Activated CD4-positive, alpha-beta memory T cell treated with anti-CD3 and anti-CD28 coated beads, Interleukin-2, amount 10 ng/mL, durations not matched to agents 7 days and 5 days (primary cell): ENCODE results near the gene COX19. TPM values are rescaled to one million over a fixed set of nuclear protein-coding genes. Genes with fewer than 3 reads are reported as not detected.

Experiments
- CTCF ChIA-PET: fragments of 350-600 bp; sonication (Branson Sonifier 250); formaldehyde crosslinking; loops from one replicate; lab custom pipeline; 2021; ENCODE audit warnings: antibody characterized with exemption, inconsistent platforms; lab: Charles Lee
- POLR2A ChIA-PET: fragments of 350-600 bp; sonication (Branson Sonifier 250); formaldehyde crosslinking; loops from one replicate; lab custom pipeline; 2021; ENCODE audit warnings: antibody characterized with exemption; lab: Charles Lee
- DNase-seq: peaks from one replicate; pipeline ENCODE4 v3.0.0-alpha.2; 2020
- H3K27ac Mint-ChIP-seq: one replicate; pipeline ENCODE4 v1.8.0; 2021; ENCODE audit warnings: mild to moderate bottlenecking, mixed read lengths
- H3K27me3 Mint-ChIP-seq: one replicate; pipeline ENCODE4 v1.8.0; 2021; ENCODE audit warnings: mixed read lengths
- H3K36me3 Mint-ChIP-seq: one replicate; pipeline ENCODE4 v1.8.0; 2021; ENCODE audit warnings: low read depth, mixed read lengths
- H3K4me1 Mint-ChIP-seq: one replicate; pipeline ENCODE4 v1.8.0; 2021; ENCODE audit warnings: mixed read lengths
- H3K4me3 Mint-ChIP-seq: one replicate; pipeline ENCODE4 v1.8.0; 2021; ENCODE audit warnings: mild to moderate bottlenecking, mixed read lengths
- H3K9me3 Mint-ChIP-seq: one replicate; pipeline ENCODE4 v1.8.0; 2021; ENCODE audit warnings: mixed read lengths
- total RNA-seq, 2 experiments: library from RNA; stranded (reverse); gene quantifications; one replicate each; pipeline ENCODE4 v1.2.3, GENCODE V29; 2021

Gene COX19
- total RNA-seq, 2 experiments from 2014 or later = 17.4 to 18.2 TPM

DNA sequence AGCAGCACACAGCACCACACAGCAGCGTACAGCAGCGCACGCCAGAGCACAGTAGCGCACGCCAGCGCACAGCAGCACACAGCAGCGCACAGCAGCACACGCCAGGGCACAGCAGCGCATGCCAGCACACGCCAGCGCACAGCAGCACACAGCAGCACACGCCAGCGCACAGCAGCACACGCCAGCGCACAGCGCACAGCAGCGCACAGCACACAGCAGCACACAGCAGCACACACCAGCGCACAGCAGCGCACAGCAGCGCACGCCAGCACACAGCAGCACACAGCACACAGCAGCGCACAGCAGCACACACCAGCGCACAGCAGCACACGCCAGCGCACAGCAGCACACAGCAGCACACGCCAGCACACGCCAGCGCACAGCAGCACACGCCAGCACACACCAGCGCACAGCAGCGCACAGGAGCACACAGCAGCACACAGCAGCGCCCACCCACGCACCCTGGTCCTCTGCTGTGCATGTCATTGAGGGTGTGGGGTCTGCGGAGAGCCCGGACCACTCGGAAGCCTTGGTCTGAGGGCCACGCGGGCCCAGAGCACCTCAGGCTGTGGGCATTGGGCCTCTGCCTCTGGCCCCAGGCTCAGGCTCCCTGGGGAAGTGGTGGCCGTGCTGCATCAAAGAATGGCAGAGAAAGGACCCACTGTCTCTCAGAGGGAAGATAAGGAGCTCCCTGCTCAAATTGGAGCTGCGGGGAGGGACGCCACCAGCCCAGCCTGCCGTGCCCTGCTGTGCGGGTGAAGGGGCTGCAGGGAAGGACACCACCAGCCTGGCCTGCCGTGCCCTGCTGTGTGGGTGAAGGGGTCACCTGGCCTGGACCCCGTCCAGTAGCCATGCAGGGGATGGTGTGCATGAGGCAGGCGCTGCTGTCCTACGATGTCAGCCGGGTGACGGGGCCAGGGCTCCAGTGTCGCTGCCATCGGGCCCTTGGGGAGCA lies 41.5 kb upstream of the COX19 start:
- Mint-ChIP-seq H3K9me3 (peaks cover 5% of the 10 kb centered on the region), H3K4me1 (peaks cover 7% of the 10 kb centered on the region), H3K27me3 (no peaks in the 10 kb centered on the region), H3K36me3 (peaks cover 9% of the 10 kb centered on the region), H3K4me3 (no peak overlapping the region), H3K27ac (no peak overlapping the region)
- ChIA-PET POLR2A (no interaction called here), CTCF (no interaction called here)
- DNase-seq = no peak

- H3K27ac Mint-ChIP-seq = no peak overlapping the region
- peaks cover 13% of the 10 kb centered on the region for H3K4me1 Mint-ChIP-seq
Observed at GRCh38 chr7:1015196-1016121, 40.1 kb upstream of the COX19 start.

GRCh38 chr7:1014681-1015080 lies 39.3 kb upstream of the COX19 start:
- no peaks in the 10 kb centered on the region for H3K27me3 Mint-ChIP-seq
- DNase-seq = no peak
- H3K36me3 Mint-ChIP-seq = peaks cover 4% of the 10 kb centered on the region
- H3K9me3 Mint-ChIP-seq = no peaks in the 10 kb centered on the region
- H3K27ac Mint-ChIP-seq = no peak overlapping the region
- ChIA-PET CTCF (interaction anchor here (0.9 kb wide), 1 partner anchor 22 kb away, joined by 3 read pairs; no protein-coding TSS in a partner anchor), POLR2A (no interaction called here)
- H3K4me3 Mint-ChIP-seq = no peak overlapping the region
- peaks cover 13% of the 10 kb centered on the region for H3K4me1 Mint-ChIP-seq

More at GRCh38 chr7:1015196-1016121, 40.1 kb upstream of the COX19 start:
- no peak for DNase-seq
- CTCF ChIA-PET = no interaction called here
- Mint-ChIP-seq H3K36me3 (peaks cover 4% of the 10 kb centered on the region), H3K4me3 (no peak overlapping the region), H3K9me3 (no peaks in the 10 kb centered on the region), H3K27me3 (no peaks in the 10 kb centered on the region)
- POLR2A ChIA-PET = no interaction called here

DNA sequence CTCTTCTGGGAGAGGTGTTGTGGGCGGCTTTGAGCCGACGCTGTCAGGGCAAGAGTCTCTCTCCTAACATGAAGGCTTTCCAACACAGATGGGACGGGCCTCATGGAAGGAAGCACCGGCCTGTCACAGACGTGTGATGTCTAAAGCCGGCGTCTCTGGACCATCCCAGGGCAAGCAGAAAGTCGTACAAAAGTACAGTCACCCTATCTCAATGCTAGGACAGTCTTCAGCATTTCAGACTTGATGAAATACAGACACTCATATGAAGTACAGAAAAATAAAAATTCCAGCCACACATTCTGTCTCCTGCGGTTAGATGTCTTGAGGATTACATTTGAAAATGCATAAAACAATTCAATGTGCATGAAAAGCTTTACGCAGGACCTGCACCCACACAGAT lies 38.2 kb upstream of the COX19 start:
- POLR2A ChIA-PET = no interaction called here
- H3K4me1 Mint-ChIP-seq = peaks cover 13% of the 10 kb centered on the region
- CTCF ChIA-PET = interaction anchor here (0.9 kb wide), 1 partner anchor 21 kb away, joined by 3 read pairs; no protein-coding TSS in a partner anchor
- no peak for DNase-seq
- H3K27ac Mint-ChIP-seq = no peak overlapping the region
- H3K27me3 Mint-ChIP-seq = no peaks in the 10 kb centered on the region
- H3K36me3 Mint-ChIP-seq = peaks cover 11% of the 10 kb centered on the region
- no peak overlapping the region for H3K4me3 Mint-ChIP-seq
- H3K9me3 Mint-ChIP-seq = peaks cover 2% of the 10 kb centered on the region

DNA sequence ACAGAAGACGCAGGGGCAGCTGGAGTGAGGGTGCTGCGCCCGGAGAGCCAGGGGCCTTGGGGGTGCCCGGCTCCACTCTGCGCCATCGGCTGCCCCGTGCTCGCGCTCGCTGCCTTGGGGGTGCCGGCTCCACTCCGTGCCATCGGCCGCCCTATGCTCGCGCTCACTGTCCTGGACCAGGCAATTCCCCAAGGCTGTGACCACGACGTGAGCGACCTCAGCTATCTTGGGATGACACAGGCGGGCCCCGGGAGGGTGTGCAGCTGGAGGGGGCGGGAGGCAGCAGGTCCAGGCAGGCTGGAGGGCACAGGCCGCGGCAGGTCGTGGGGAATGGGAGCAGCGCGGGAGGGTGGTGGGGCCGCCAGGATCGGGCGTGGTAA lies 37.4 kb upstream of the COX19 start:
- Mint-ChIP-seq H3K27me3 (no peaks in the 10 kb centered on the region), H3K4me3 (no peak overlapping the region), H3K4me1 (peaks cover 5% of the 10 kb centered on the region), H3K9me3 (peaks cover 3% of the 10 kb centered on the region), H3K27ac (no peak overlapping the region), H3K36me3 (peaks cover 9% of the 10 kb centered on the region)
- DNase-seq = no peak
- ChIA-PET CTCF (no interaction called here), POLR2A (no interaction called here)

DNA sequence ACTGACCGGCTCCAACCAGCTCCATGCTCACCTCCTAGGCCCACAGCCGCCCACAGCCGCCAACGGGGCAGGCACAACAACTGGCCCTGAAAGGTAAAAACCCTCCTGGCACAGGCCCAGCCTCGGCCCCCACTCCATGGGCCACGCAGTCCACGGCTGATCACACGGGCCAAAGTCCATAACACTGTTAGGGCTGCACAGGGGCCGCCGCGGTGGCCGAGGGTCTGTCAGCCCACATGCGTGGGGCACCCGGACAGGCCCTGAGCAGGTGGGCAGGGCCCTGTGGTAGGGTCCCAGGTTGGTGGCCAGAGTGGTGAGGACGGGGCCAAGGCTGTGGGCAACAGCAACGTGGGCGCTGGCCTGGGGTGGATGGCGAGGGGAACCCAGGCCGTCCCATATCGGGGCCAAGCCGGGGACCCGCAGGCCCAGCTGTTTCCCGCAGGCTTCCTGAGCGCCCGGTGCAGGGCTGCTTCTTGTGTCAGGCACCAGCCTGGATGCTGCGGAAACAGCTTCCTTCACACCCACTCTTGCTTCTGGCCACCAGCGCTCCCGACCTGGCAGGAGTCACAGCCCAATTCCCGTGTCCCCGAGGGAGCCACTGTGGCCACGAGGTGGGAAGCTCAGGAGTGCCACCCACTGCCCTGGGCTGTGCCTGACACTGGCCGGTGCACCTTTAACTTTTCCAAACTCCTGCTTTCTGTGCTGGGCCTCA lies 36.8 kb upstream of the COX19 start:
- Mint-ChIP-seq H3K4me3 (no peak overlapping the region), H3K27me3 (no peaks in the 10 kb centered on the region), H3K36me3 (peaks cover 9% of the 10 kb centered on the region), H3K4me1 (peaks cover 5% of the 10 kb centered on the region), H3K27ac (no peak overlapping the region), H3K9me3 (peaks cover 3% of the 10 kb centered on the region)
- no peak for DNase-seq
- ChIA-PET POLR2A (no interaction called here), CTCF (interaction anchor here (1.0 kb wide), 1 partner anchor 32 kb away, joined by 3 read pairs; the partner anchor contains the start of gene GPR146)

DNA sequence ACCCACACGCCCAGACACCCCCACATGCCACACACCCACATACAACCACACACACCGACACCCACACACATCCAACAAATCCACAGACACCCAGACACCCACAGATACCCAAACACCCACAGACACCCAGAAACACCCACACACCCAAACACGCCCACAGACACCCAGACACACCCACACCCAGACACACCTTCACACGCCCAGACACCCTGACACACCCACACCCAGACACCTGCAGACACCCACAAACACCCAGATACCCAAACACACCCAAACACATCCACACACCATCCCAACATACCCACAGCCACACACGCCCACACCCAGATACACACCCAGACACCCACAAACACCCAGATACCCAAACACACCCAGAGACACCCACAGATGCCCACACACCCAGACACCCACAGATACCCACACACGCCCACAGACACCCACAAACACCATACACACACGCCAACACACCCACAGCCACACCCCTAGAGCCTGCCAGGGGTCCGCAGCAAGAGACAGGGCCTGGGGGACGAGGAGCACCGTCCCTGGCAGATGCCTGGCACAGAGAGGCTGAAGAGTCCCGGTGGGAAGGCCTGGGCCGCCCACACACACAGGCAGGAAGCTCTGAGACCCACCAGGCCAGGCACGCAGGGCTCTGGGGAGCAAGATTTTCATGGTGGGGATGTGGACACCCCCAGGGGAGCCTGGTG lies 36.1 kb upstream of the COX19 start:
- Mint-ChIP-seq H3K27ac (peak overlapping the region; percentile 58), H3K9me3 (peaks cover 3% of the 10 kb centered on the region), H3K36me3 (peaks cover 9% of the 10 kb centered on the region), H3K4me3 (no peak overlapping the region), H3K4me1 (peaks cover 5% of the 10 kb centered on the region), H3K27me3 (no peaks in the 10 kb centered on the region)
- no peak for DNase-seq
- CTCF ChIA-PET = interaction anchor here (1.0 kb wide), 1 partner anchor 33 kb away, joined by 3 read pairs; the partner anchor contains the start of gene GPR146
- POLR2A ChIA-PET = no interaction called here

DNA sequence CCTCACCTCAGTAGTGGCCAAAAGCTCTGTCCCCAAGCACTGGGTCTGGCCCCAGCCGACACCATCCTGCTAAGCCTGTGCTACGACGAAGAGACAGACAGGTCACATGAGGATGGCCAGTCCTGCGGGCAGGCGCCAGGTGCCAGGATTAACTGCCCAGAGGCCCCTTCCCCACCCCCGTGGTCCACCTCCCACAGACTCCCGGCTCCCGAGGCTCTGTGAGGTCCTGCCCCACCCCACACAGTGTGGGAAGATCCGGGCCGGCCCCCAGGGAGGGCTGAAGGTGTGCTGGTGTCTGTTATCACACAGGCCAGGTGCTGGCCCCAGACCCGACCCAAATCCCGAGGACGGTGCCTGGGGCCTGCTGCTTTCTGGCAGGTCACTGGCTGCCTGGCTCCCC lies 34.9 kb upstream of the COX19 start:
- ChIA-PET CTCF (no interaction called here), POLR2A (no interaction called here)
- Mint-ChIP-seq H3K4me3 (no peak overlapping the region), H3K9me3 (peaks cover 3% of the 10 kb centered on the region), H3K36me3 (peaks cover 9% of the 10 kb centered on the region), H3K4me1 (peaks cover 5% of the 10 kb centered on the region), H3K27ac (no peak overlapping the region), H3K27me3 (no peaks in the 10 kb centered on the region)
- DNase-seq = no peak

GRCh38 chr7:1009747-1010146 lies 34.4 kb upstream of the COX19 start:
- ChIA-PET POLR2A (no interaction called here), CTCF (no interaction called here)
- H3K9me3 Mint-ChIP-seq = peaks cover 3% of the 10 kb centered on the region
- H3K27ac Mint-ChIP-seq = no peak overlapping the region
- H3K4me1 Mint-ChIP-seq = peaks cover 5% of the 10 kb centered on the region
- peaks cover 9% of the 10 kb centered on the region for H3K36me3 Mint-ChIP-seq
- no peak for DNase-seq
- no peak overlapping the region for H3K4me3 Mint-ChIP-seq
- H3K27me3 Mint-ChIP-seq = no peaks in the 10 kb centered on the region

- no peak overlapping the region for H3K27ac Mint-ChIP-seq
- peaks cover 3% of the 10 kb centered on the region for H3K9me3 Mint-ChIP-seq
- no peaks in the 10 kb centered on the region for H3K27me3 Mint-ChIP-seq
- no peak overlapping the region for H3K4me3 Mint-ChIP-seq
- H3K4me1 Mint-ChIP-seq = peaks cover 5% of the 10 kb centered on the region
- DNase-seq = no peak
- POLR2A ChIA-PET = no interaction called here
- CTCF ChIA-PET = no interaction called here
- H3K36me3 Mint-ChIP-seq = peaks cover 9% of the 10 kb centered on the region
Observed at GRCh38 chr7:1008733-1009363, 33.5 kb upstream of the COX19 start.

DNA sequence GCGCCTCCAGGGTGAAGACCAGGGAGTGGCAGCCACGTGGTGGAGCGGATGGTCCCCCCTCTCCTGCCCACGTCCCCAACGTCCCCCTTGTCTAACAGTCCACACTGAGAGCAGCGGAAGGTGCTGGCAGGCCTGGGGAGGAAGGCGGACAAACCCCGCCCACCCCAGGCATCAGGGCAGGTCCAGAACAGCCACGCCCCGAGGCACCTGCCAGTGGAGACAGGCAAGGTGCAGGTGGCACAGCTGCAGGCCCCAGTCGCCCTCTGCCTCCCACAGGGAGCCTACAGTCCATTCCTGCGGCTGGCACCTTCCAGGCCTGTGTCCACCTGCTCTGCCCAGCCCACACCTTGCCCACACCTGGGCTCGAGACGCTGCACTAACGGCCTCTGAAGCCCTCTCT lies 32.6 kb upstream of the COX19 start:
- CTCF ChIA-PET = no interaction called here
- Mint-ChIP-seq H3K4me3 (no peak overlapping the region), H3K27me3 (no peaks in the 10 kb centered on the region), H3K36me3 (peaks cover 9% of the 10 kb centered on the region), H3K27ac (no peak overlapping the region), H3K4me1 (peaks cover 5% of the 10 kb centered on the region), H3K9me3 (peaks cover 3% of the 10 kb centered on the region)
- POLR2A ChIA-PET = no interaction called here
- DNase-seq = no peak

- ChIA-PET POLR2A (no interaction called here), CTCF (interaction anchor here (0.9 kb wide), 2 partner anchors 60 kb away, joined by 3 read pairs; no protein-coding TSS in a partner anchor)
- DNase-seq = no peak
- Mint-ChIP-seq H3K27ac (no peak overlapping the region), H3K27me3 (no peaks in the 10 kb centered on the region), H3K4me1 (no peaks in the 10 kb centered on the region), H3K36me3 (peaks cover 9% of the 10 kb centered on the region), H3K9me3 (peaks cover 3% of the 10 kb centered on the region), H3K4me3 (no peak overlapping the region)
Observed at GRCh38 chr7:1005303-1005702, 30.0 kb upstream of the COX19 start.
